ENCODE results near the gene ITGB8.

The ITGB8 gene

GRCh38 chr7:20338285-20338684 is 7.6 kb downstream of the ITGB8 start:
- TF ChIP-seq CTCF (IDR thresholded peaks at IDR 0.05) (no peak), ZFX (IDR thresholded peaks at IDR 0.05; ENCODE audit: borderline replicate concordance) (no peak)
- H3K27ac ChIP-seq: no peak overlapping the region

GRCh38 chr7:20340839-20341238 is 10.1 kb downstream of the ITGB8 start:
- no peak for TF ChIP-seq ZFX (IDR thresholded peaks at IDR 0.05; ENCODE audit: borderline replicate concordance)
- TF ChIP-seq CTCF (IDR thresholded peaks at IDR 0.05): no peak
- peak overlapping the region; percentile 3; the same call in 1 of the 2 replicates for H3K27ac ChIP-seq

GRCh38 chr7:20343205-20343604 is 12.5 kb downstream of the ITGB8 start:
- TF ChIP-seq ZFX (IDR thresholded peaks at IDR 0.05; ENCODE audit: borderline replicate concordance) (no peak), CTCF (IDR thresholded peaks at IDR 0.05) (peak; percentile 26)
- no peak overlapping the region for H3K27ac ChIP-seq

GRCh38 chr7:20343941-20344340 is 13.2 kb downstream of the ITGB8 start:
- no peak for TF ChIP-seq CTCF (IDR thresholded peaks at IDR 0.05)
- TF ChIP-seq ZFX (IDR thresholded peaks at IDR 0.05; ENCODE audit: borderline replicate concordance): no peak
- H3K27ac ChIP-seq: no peak overlapping the region

DNA sequence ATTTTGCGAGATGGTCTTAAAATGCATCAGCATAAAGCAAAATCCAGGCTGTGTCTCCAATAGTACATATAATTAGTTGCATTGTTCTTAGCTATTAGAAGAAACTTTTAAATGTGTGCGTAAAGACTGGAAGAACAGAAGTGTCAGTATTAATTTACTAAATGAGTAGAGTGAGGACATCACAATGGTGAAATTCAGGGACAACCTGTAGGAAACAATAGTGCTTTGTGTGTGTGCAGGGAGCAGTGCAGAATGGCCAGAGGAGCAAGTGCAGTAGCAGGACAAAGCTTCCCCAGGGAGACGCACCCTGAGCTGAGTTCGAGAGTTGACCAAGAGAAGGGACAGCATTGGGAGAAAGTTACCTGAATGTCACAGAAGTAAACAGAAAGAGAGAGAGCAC is 13.7 kb downstream of the ITGB8 start:
- TF ChIP-seq CTCF (IDR thresholded peaks at IDR 0.05) (no peak), ZFX (IDR thresholded peaks at IDR 0.05; ENCODE audit: borderline replicate concordance) (no peak)
- no peak overlapping the region for H3K27ac ChIP-seq

DNA sequence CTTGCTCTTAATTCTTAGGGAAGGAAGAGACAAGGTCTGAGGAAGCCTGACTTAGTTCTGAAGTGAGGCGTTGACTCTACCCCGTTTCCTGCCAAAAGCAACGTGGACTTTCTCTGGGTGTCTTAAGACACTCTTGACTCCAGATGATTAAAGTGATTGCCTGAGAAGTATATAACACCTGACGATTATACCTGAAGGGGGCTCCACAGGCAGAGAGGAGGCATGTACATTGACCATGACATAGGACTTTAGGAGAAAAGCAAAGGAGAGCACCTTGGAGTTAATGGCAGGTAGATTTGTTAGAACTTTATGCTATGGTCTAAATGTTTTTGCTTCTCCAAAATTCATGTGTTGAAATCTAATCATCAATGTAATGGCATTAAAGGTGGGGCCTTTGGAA is 15.9 kb downstream of the ITGB8 start:
- H3K27ac ChIP-seq: no peak overlapping the region
- no peak for TF ChIP-seq CTCF (IDR thresholded peaks at IDR 0.05)
- no peak for TF ChIP-seq ZFX (IDR thresholded peaks at IDR 0.05; ENCODE audit: borderline replicate concordance)

GRCh38 chr7:20347680-20348079 is 17.0 kb downstream of the ITGB8 start:
- no peak overlapping the region for H3K27ac ChIP-seq
- no peak for TF ChIP-seq CTCF (IDR thresholded peaks at IDR 0.05)
- TF ChIP-seq ZFX (IDR thresholded peaks at IDR 0.05; ENCODE audit: borderline replicate concordance): no peak

Data from 22Rv1 (cell line).